Measurements from ENCODE around the gene ANK2.

DNA sequence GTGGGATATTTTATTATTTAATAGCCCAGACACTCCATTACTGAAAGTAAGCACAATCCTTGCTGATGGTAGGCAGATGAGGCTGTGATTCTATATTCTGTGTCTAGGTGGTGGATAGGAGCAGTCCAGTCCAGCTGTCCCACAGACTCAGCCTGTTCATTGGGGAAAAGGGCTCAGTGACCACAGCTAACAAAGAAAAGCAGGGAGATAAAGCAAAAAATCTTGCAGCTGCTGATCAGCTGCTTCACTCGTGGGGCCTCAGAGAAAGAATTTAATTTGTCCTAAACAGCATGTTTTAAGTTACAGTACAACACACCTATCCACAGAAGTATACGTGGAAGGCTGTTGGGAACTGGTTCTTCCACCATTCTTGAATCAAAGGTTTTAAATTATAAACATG, 40.7 kb upstream of the ANK2 start:
- TF ChIP-seq, protein P1, sequence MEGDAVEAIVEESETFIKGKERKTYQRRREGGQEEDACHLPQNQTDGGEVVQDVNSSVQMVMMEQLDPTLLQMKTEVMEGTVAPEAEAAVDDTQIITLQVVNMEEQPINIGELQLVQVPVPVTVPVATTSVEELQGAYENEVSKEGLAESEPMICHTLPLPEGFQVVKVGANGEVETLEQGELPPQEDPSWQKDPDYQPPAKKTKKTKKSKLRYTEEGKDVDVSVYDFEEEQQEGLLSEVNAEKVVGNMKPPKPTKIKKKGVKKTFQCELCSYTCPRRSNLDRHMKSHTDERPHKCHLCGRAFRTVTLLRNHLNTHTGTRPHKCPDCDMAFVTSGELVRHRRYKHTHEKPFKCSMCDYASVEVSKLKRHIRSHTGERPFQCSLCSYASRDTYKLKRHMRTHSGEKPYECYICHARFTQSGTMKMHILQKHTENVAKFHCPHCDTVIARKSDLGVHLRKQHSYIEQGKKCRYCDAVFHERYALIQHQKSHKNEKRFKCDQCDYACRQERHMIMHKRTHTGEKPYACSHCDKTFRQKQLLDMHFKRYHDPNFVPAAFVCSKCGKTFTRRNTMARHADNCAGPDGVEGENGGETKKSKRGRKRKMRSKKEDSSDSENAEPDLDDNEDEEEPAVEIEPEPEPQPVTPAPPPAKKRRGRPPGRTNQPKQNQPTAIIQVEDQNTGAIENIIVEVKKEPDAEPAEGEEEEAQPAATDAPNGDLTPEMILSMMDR (IDR thresholded peaks at IDR 0.05): no peak
- no peak for TF ChIP-seq POLR2AphosphoS5 (IDR thresholded peaks at IDR 0.05; ENCODE audit: low read depth, low read length)
- TF ChIP-seq SIN3A (IDR thresholded peaks at IDR 0.05; ENCODE audit: borderline replicate concordance, insufficient read depth, low read depth, low read length): no peak
- TF ChIP-seq, protein P2, sequence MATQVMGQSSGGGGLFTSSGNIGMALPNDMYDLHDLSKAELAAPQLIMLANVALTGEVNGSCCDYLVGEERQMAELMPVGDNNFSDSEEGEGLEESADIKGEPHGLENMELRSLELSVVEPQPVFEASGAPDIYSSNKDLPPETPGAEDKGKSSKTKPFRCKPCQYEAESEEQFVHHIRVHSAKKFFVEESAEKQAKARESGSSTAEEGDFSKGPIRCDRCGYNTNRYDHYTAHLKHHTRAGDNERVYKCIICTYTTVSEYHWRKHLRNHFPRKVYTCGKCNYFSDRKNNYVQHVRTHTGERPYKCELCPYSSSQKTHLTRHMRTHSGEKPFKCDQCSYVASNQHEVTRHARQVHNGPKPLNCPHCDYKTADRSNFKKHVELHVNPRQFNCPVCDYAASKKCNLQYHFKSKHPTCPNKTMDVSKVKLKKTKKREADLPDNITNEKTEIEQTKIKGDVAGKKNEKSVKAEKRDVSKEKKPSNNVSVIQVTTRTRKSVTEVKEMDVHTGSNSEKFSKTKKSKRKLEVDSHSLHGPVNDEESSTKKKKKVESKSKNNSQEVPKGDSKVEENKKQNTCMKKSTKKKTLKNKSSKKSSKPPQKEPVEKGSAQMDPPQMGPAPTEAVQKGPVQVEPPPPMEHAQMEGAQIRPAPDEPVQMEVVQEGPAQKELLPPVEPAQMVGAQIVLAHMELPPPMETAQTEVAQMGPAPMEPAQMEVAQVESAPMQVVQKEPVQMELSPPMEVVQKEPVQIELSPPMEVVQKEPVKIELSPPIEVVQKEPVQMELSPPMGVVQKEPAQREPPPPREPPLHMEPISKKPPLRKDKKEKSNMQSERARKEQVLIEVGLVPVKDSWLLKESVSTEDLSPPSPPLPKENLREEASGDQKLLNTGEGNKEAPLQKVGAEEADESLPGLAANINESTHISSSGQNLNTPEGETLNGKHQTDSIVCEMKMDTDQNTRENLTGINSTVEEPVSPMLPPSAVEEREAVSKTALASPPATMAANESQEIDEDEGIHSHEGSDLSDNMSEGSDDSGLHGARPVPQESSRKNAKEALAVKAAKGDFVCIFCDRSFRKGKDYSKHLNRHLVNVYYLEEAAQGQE (IDR thresholded peaks at IDR 0.05; ENCODE audit: insufficient read depth in 1 of 2, low read depth in 2 of 2, low read length in 1 of 2): no peak
- no peak for TF ChIP-seq TCF7L2 (IDR thresholded peaks at IDR 0.05; ENCODE audit: low read depth, low read length)

Measured in Panc1 (cell line).